Neural crest cell (in vitro differentiated cells): ENCODE measurements around the gene CDKN2B-AS1. TPM values are rescaled to one million over a fixed set of nuclear protein-coding genes. Genes with fewer than 3 reads are reported as not detected.

Experiments used
- DNase-seq: peaks from one replicate; pipeline ENCODE4 v3.0.0; 2021; ENCODE audit warnings: low read depth, mixed read lengths, low spot score
- H3K27ac Mint-ChIP-seq: one replicate; pipeline ENCODE4 v1.8.0; 2021; ENCODE audit warnings: mild to moderate bottlenecking, mixed read lengths; ENCODE audit not compliant: unreplicated experiment
- H3K27me3 Mint-ChIP-seq: 2 replicates; pipeline ENCODE4 v1.8.0; 2021; ENCODE audit warnings: low read depth, mild to moderate bottlenecking, mixed read lengths
- H3K36me3 Mint-ChIP-seq: 2 replicates; pipeline ENCODE4 v1.8.0; 2021; ENCODE audit warnings: low read depth, mild to moderate bottlenecking, mixed read lengths
- H3K4me1 Mint-ChIP-seq: 2 replicates; pipeline ENCODE4 v1.8.0; 2021; ENCODE audit warnings: mixed read lengths
- H3K4me3 Mint-ChIP-seq: one replicate; pipeline ENCODE4 v1.8.0; 2021; ENCODE audit warnings: mild to moderate bottlenecking, mixed read lengths
- H3K9me3 Mint-ChIP-seq: 2 replicates; pipeline ENCODE4 v1.8.0; 2021; ENCODE audit warnings: mixed read lengths
- CTCF ChIP-seq: fragments of 200-600 bp; sonication (generic); conservative IDR thresholded peaks from 2 replicates; pipeline ENCODE4 v1.5.0; 2021; ENCODE audit warnings: antibody characterized with exemption, mild to moderate bottlenecking
- total RNA-seq: library from RNA; stranded (reverse); gene quantifications from 2 replicates; pipeline ENCODE4 v1.2.1, GENCODE V29; 2021

CDKN2B-AS1 gene
- total RNA-seq, 1 donor from 2014 or later: 0.21 TPM

GRCh38 chr9:22129633-22130032 is 135.0 kb downstream of the CDKN2B-AS1 start:
- DNase-seq: no peak
- no peaks in the 10 kb centered on the region for H3K27me3 Mint-ChIP-seq
- peaks cover 4% of the 10 kb centered on the region for H3K9me3 Mint-ChIP-seq
- H3K27ac Mint-ChIP-seq: no peak overlapping the region
- no peak for TF ChIP-seq CTCF
- H3K36me3 Mint-ChIP-seq: no peaks in the 10 kb centered on the region
- no peak overlapping the region for H3K4me3 Mint-ChIP-seq
- no peaks in the 10 kb centered on the region for H3K4me1 Mint-ChIP-seq

GRCh38 chr9:22131817-22132216 is 137.2 kb downstream of the CDKN2B-AS1 start:
- Mint-ChIP-seq H3K9me3 (peaks cover 4% of the 10 kb centered on the region), H3K4me1 (no peaks in the 10 kb centered on the region), H3K4me3 (no peak overlapping the region), H3K27me3 (no peaks in the 10 kb centered on the region), H3K36me3 (no peaks in the 10 kb centered on the region), H3K27ac (no peak overlapping the region)
- no peak for TF ChIP-seq CTCF
- DNase-seq: no peak

GRCh38 chr9:22134390-22134789 is 139.8 kb downstream of the CDKN2B-AS1 start:
- Mint-ChIP-seq H3K4me1 (no peaks in the 10 kb centered on the region), H3K27ac (no peak overlapping the region), H3K4me3 (no peak overlapping the region), H3K27me3 (no peaks in the 10 kb centered on the region), H3K9me3 (no peaks in the 10 kb centered on the region), H3K36me3 (no peaks in the 10 kb centered on the region)
- no peak for DNase-seq
- no peak for TF ChIP-seq CTCF

- no peaks in the 10 kb centered on the region for H3K27me3 Mint-ChIP-seq
- TF ChIP-seq CTCF: no peak
- no peak overlapping the region for H3K27ac Mint-ChIP-seq
- DNase-seq: no peak
- no peaks in the 10 kb centered on the region for H3K36me3 Mint-ChIP-seq
- H3K4me1 Mint-ChIP-seq: peaks cover 5% of the 10 kb centered on the region
- no peaks in the 10 kb centered on the region for H3K9me3 Mint-ChIP-seq
- H3K4me3 Mint-ChIP-seq: no peak overlapping the region
Measured at GRCh38 chr9:22136461-22137096, 142.0 kb downstream of the CDKN2B-AS1 start.

- DNase-seq: no peak
- H3K9me3 Mint-ChIP-seq: no peaks in the 10 kb centered on the region
- no peak overlapping the region for H3K27ac Mint-ChIP-seq
- no peak overlapping the region for H3K4me3 Mint-ChIP-seq
- H3K36me3 Mint-ChIP-seq: no peaks in the 10 kb centered on the region
- H3K27me3 Mint-ChIP-seq: no peaks in the 10 kb centered on the region
- no peak for TF ChIP-seq CTCF
- peaks cover 17% of the 10 kb centered on the region for H3K4me1 Mint-ChIP-seq
Measured at GRCh38 chr9:22138956-22139660, 144.5 kb downstream of the CDKN2B-AS1 start.
